Measurements from ENCODE around the gene IGFL4. TPM values are rescaled to one million over a fixed set of nuclear protein-coding genes. Genes with fewer than 3 reads are reported as not detected.

The IGFL4 gene
- total RNA-seq, 1 donor from 2014 or later, result 0.20 TPM

GRCh38 chr19:46036744-46037128 is 4.1 kb downstream of the IGFL4 start:
- no peak for DNase-seq
- H3K27ac Mint-ChIP-seq (ENCODE audit: unreplicated experiment), result no peak overlapping the region
- H3K36me3 Mint-ChIP-seq (ENCODE audit: unreplicated experiment), result peaks cover 9% of the 10 kb centered on the region
- peaks cover 4% of the 10 kb centered on the region for H3K9me3 Mint-ChIP-seq (ENCODE audit: unreplicated experiment)
- no peak for TF ChIP-seq CTCF (IDR thresholded peaks at IDR 0.05; ENCODE audit: partially characterized antibody, unreplicated experiment)
- no peak overlapping the region for H3K4me3 Mint-ChIP-seq (ENCODE audit: unreplicated experiment)
- H3K4me1 Mint-ChIP-seq (ENCODE audit: low read depth, unreplicated experiment), result no peaks in the 10 kb centered on the region
- H3K27me3 Mint-ChIP-seq (ENCODE audit: unreplicated experiment), result peaks cover 5% of the 10 kb centered on the region

- Mint-ChIP-seq H3K36me3 (ENCODE audit: unreplicated experiment) (peaks cover 9% of the 10 kb centered on the region), H3K4me1 (ENCODE audit: low read depth, unreplicated experiment) (no peaks in the 10 kb centered on the region), H3K27me3 (ENCODE audit: unreplicated experiment) (peaks cover 7% of the 10 kb centered on the region), H3K9me3 (ENCODE audit: unreplicated experiment) (peaks cover 3% of the 10 kb centered on the region), H3K27ac (ENCODE audit: unreplicated experiment) (no peak overlapping the region), H3K4me3 (ENCODE audit: unreplicated experiment) (no peak overlapping the region)
- no peak for TF ChIP-seq CTCF (IDR thresholded peaks at IDR 0.05; ENCODE audit: partially characterized antibody, unreplicated experiment)
- DNase-seq, result no peak
Observed at GRCh38 chr19:46035986-46036743, 4.6 kb downstream of the IGFL4 start.

- no peak for DNase-seq
- Mint-ChIP-seq H3K9me3 (ENCODE audit: unreplicated experiment) (peaks cover under 1% of the 10 kb centered on the region), H3K27me3 (ENCODE audit: unreplicated experiment) (peaks cover 6% of the 10 kb centered on the region), H3K27ac (ENCODE audit: unreplicated experiment) (no peak overlapping the region), H3K4me3 (ENCODE audit: unreplicated experiment) (no peak overlapping the region), H3K36me3 (ENCODE audit: unreplicated experiment) (peaks cover 9% of the 10 kb centered on the region), H3K4me1 (ENCODE audit: low read depth, unreplicated experiment) (no peaks in the 10 kb centered on the region)
- no peak for TF ChIP-seq CTCF (IDR thresholded peaks at IDR 0.05; ENCODE audit: partially characterized antibody, unreplicated experiment)
Observed at GRCh38 chr19:46035546-46035945, 5.3 kb downstream of the IGFL4 start.

GRCh38 chr19:46033401-46033800 is 7.4 kb downstream of the IGFL4 start:
- DNase-seq, result no peak

More at GRCh38 chr19:46033401-46033800, 7.4 kb downstream of the IGFL4 start:
- H3K4me1 Mint-ChIP-seq (ENCODE audit: low read depth, unreplicated experiment), result no peaks in the 10 kb centered on the region
- no peak overlapping the region for H3K27ac Mint-ChIP-seq (ENCODE audit: unreplicated experiment)
- no peak for TF ChIP-seq CTCF (IDR thresholded peaks at IDR 0.05; ENCODE audit: partially characterized antibody, unreplicated experiment)
- H3K27me3 Mint-ChIP-seq (ENCODE audit: unreplicated experiment), result peaks cover 4% of the 10 kb centered on the region
- H3K9me3 Mint-ChIP-seq (ENCODE audit: unreplicated experiment), result no peaks in the 10 kb centered on the region
- H3K4me3 Mint-ChIP-seq (ENCODE audit: unreplicated experiment), result no peak overlapping the region
- peaks cover 9% of the 10 kb centered on the region for H3K36me3 Mint-ChIP-seq (ENCODE audit: unreplicated experiment)
